Measurements from ENCODE around the gene SPHK1. TPM values are rescaled to one million over a fixed set of nuclear protein-coding genes. Genes with fewer than 3 reads are reported as not detected.
A peak's percentile ranks its signal among the peaks of the same experiment; 100 is the strongest.

The SPHK1 gene
- polyA plus RNA-seq, 1 of the 3 experiments (the other 2 are of a cell fraction), result 12.3 TPM

- Histone ChIP-seq H3K27me3 (ENCODE audit: insufficient read depth) (no peaks in the 10 kb centered on the region), H3K9me3 (no peaks in the 10 kb centered on the region), H3K4me1 (ENCODE audit: control insufficient read depth in 1 of 2, insufficient read depth in 2 of 2, low read depth in 1 of 2, low read length in 1 of 2) (peaks cover 0 to 40% of the 10 kb centered on the region in 2 experiments; a peak in 1 of 4 replicates), H3K27ac (ENCODE audit: low read depth in 2 of 2, low read length in 1 of 2) (peak overlapping the region in 1 of 2 experiments; percentile 80; a peak in 1 of 4 replicates), H3K9ac (peak overlapping the region; percentile 82; the same call in 1 of the 2 replicates), H4K20me1 (ENCODE audit: insufficient read depth) (peaks cover 22% of the 10 kb centered on the region; the same call in 1 of the 2 replicates), H3K9me2 (no peaks in the 10 kb centered on the region), H3K79me2 (ENCODE audit: insufficient read depth) (peaks cover 28% of the 10 kb centered on the region; the same call in 1 of the 2 replicates), H3F3A (replicated peaks; ENCODE audit: insufficient read depth) (peaks cover 23% of the 10 kb centered on the region), H3K4me2 (peak overlapping the region; percentile 89), H3K4me3 (ENCODE audit: low read depth in 2 of 2, low read length in 1 of 2) (peak overlapping the region; percentile 53 to 78), H2AFZ (ENCODE audit: low read depth) (peak overlapping the region; percentile 86), H3K36me3 (replicated peaks in 1 of 2; ENCODE audit: control insufficient read depth in 1 of 2, insufficient read depth in 2 of 2, low read length in 1 of 2) (peaks cover 5 to 7% of the 10 kb centered on the region in 2 experiments)
- POLR2A ChIA-PET, result interaction anchor here (0.5 to 5.0 kb wide), 2 partner anchors 33 to 69 kb away, joined by 3 to 39 read pairs; partner anchors contain the start of gene PRPSAP1
- CTCF ChIA-PET, result interaction anchor here (0.5 to 13.8 kb wide), 56 partner anchors 10 to 407 kb away, joined by 3 to 312 read pairs (median 6); partner anchors contain the start of genes AANAT, ACOX1, EXOC7 and PRPSAP1
- peak; percentile 96 for DNase-seq
- 53% methylated on average over 42 of the region's 52 CpGs for WGBS (ENCODE audit: low lambda C conversion rate)
- TF ChIP-seq GATA2 (CRISPR knock-in tag; IDR thresholded peaks at IDR 0.05) (no peak), TAF1 (IDR thresholded peaks at IDR 0.05; ENCODE audit: borderline replicate concordance, low read depth, low read length) (0 out of 2 replicates have a peak, but pooled peaks have one; percentile 35), EZH2phosphoT487 (IDR thresholded peaks at IDR 0.05; ENCODE audit: borderline replicate concordance, low read depth) (no peak), POLR2AphosphoS5 (IDR thresholded peaks at IDR 0.05; ENCODE audit: low read depth, low read length) (no peak), ZBTB33 (IDR thresholded peaks at IDR 0.05; ENCODE audit: borderline replicate concordance, low read depth) (no peak), JUND (IDR thresholded peaks at IDR 0.05) (no peak), USF2 (IDR thresholded peaks at IDR 0.05; ENCODE audit: borderline replicate concordance, low read depth, low read length) (no peak), MEF2A (IDR thresholded peaks at IDR 0.05; ENCODE audit: borderline replicate concordance, low read depth) (no peak), RAD21 (IDR thresholded peaks at IDR 0.05; ENCODE audit: low read length) (peak; percentile 56), GABPA (IDR thresholded peaks at IDR 0.05; ENCODE audit: low read depth) (no peak), USF1 (IDR thresholded peaks at IDR 0.05; ENCODE audit: borderline replicate concordance, low read depth) (no peak), RFX5 (IDR thresholded peaks at IDR 0.05; ENCODE audit: low read length) (no peak), RCOR1 (IDR thresholded peaks at IDR 0.05; ENCODE audit: low read length) (peak; percentile 36; the same call in 1 of the 2 replicates), ELF1 (IDR thresholded peaks at IDR 0.05) (no peak), FOSL2 (IDR thresholded peaks at IDR 0.05; ENCODE audit: borderline replicate concordance, low read depth) (no peak), IRF3 (IDR thresholded peaks at IDR 0.05; ENCODE audit: low read depth, low read length) (no peak), TEAD4 (IDR thresholded peaks at IDR 0.05; ENCODE audit: borderline replicate concordance, insufficient read depth) (no peak), FOXM1 (IDR thresholded peaks at IDR 0.05; ENCODE audit: low read depth) (no peak), CTCF (IDR thresholded peaks at IDR 0.05) (peak; percentile 98), NFIC (IDR thresholded peaks at IDR 0.05; ENCODE audit: borderline replicate concordance) (no peak), CHD2 (IDR thresholded peaks at IDR 0.05; ENCODE audit: low read length, partially characterized antibody) (no peak), NRF1 (IDR thresholded peaks at IDR 0.05; ENCODE audit: low read depth, low read length) (no peak)
Observed at GRCh38 chr17:76385892-76386786, 1.7 kb downstream of the SPHK1 start.
